ENCODE measurements around the gene PLCB1.

Gene PLCB1

DNA sequence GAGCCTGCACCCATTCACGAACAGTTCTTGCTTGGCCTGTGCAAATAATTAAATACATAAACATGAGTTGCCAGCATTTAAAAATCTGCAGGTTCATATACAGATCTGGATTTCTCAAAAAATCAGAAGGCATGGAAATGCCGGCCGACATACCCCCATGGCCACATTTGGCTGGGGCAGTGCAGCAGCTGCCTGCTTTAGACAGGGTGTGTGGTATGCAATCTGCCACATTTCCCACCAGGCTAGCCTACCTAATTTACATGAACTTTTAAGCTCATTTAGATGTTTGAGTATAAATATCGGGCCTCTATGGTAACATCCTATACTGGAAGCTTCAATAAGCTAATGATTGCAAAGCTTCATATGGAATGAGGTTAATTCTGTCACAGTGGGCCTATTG, 31.5 kb downstream of the PLCB1 start:
- TF ChIP-seq CTCF (IDR thresholded peaks at IDR 0.05): no peak
- Histone ChIP-seq H3K4me1 (ENCODE audit: control insufficient read depth in 1 of 2, insufficient read depth in 1 of 2, low read depth in 1 of 2, low read length in 1 of 2) (no peaks in the 10 kb centered on the region), H3K36me3 (no peaks in the 10 kb centered on the region), H3K27me3 (no peaks in the 10 kb centered on the region), H3K27ac (no peak overlapping the region), H3K9me3 (no peaks in the 10 kb centered on the region), H3K4me3 (ENCODE audit: low read depth in 1 of 2, low read length in 1 of 2) (no peak overlapping the region)

- H3K4me1 ChIP-seq (ENCODE audit: control insufficient read depth in 1 of 2, insufficient read depth in 1 of 2, low read depth in 1 of 2, low read length in 1 of 2): no peaks in the 10 kb centered on the region
- no peaks in the 10 kb centered on the region for H3K27me3 ChIP-seq
- H3K27ac ChIP-seq: no peak overlapping the region
- H3K9me3 ChIP-seq: no peaks in the 10 kb centered on the region
- no peak for TF ChIP-seq CTCF (IDR thresholded peaks at IDR 0.05)
- H3K4me3 ChIP-seq (ENCODE audit: low read depth in 1 of 2, low read length in 1 of 2): no peak overlapping the region
- no peaks in the 10 kb centered on the region for H3K36me3 ChIP-seq
Observed at GRCh38 chr20:8166730-8167129, 34.7 kb downstream of the PLCB1 start.

DNA sequence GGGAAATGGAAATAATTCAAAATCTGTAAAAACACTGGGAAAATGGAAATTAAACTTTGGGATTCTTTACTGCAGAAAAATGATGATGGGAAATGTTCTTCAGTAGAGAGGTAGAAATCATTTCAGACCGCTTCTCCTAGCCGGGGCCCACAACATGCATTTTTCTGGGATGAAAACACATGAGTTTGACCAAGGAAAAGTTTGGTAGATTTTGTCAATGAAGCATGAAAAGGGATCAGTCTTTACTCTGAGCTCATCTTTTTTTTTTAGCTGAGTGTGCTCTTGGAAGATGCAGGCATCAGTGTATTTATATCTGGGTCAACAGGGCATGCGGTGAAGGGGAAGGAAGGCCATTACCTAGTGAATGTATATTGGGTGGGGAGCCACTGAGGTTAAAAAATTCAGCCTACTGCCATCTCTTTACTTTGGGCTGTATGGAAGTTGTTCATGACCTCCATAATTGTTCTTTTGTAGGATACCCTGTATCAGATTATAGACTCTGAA, 36.8 kb downstream of the PLCB1 start:
- no peak overlapping the region for H3K27ac ChIP-seq
- no peak for TF ChIP-seq CTCF (IDR thresholded peaks at IDR 0.05)
- H3K9me3 ChIP-seq: no peaks in the 10 kb centered on the region
- H3K36me3 ChIP-seq: no peaks in the 10 kb centered on the region
- no peaks in the 10 kb centered on the region for H3K27me3 ChIP-seq
- no peak overlapping the region for H3K4me3 ChIP-seq (ENCODE audit: low read depth in 1 of 2, low read length in 1 of 2)
- H3K4me1 ChIP-seq (ENCODE audit: control insufficient read depth in 1 of 2, insufficient read depth in 1 of 2, low read depth in 1 of 2, low read length in 1 of 2): no peaks in the 10 kb centered on the region

DNA sequence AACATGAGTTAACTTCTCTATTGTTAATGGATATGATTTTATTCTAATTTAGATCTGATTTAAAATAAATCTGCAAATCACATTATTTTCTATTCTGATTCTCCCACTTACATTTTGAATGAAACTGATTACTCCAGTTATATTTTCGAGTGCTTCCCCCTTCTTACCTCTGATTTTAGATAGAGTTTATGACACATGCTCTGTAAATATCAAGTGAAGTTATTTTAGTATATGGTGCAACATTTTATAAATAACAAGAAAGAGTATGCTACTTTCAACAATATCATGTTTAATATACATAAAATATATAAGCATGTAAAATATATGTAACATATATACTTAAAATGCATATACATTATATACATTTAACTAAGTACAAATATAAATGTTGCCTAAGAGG, 38.9 kb downstream of the PLCB1 start:
- no peak overlapping the region for H3K27ac ChIP-seq
- H3K27me3 ChIP-seq: no peaks in the 10 kb centered on the region
- H3K36me3 ChIP-seq: no peaks in the 10 kb centered on the region
- no peak for TF ChIP-seq CTCF (IDR thresholded peaks at IDR 0.05)
- H3K4me3 ChIP-seq (ENCODE audit: low read depth in 1 of 2, low read length in 1 of 2): no peak overlapping the region
- H3K9me3 ChIP-seq: no peaks in the 10 kb centered on the region
- no peaks in the 10 kb centered on the region for H3K4me1 ChIP-seq (ENCODE audit: control insufficient read depth in 1 of 2, insufficient read depth in 1 of 2, low read depth in 1 of 2, low read length in 1 of 2)

- Histone ChIP-seq H3K4me1 (ENCODE audit: control insufficient read depth in 1 of 2, insufficient read depth in 1 of 2, low read depth in 1 of 2, low read length in 1 of 2) (no peaks in the 10 kb centered on the region), H3K27ac (no peak overlapping the region), H3K4me3 (ENCODE audit: low read depth in 1 of 2, low read length in 1 of 2) (no peak overlapping the region), H3K36me3 (no peaks in the 10 kb centered on the region), H3K27me3 (no peaks in the 10 kb centered on the region), H3K9me3 (no peaks in the 10 kb centered on the region)
- no peak for TF ChIP-seq CTCF (IDR thresholded peaks at IDR 0.05)
Observed at GRCh38 chr20:8172191-8172590, 40.1 kb downstream of the PLCB1 start.

Data from neutrophil (primary cell).